PC-3 (cell line): ENCODE results near the gene TTC28. TPM values are rescaled to one million over a fixed set of nuclear protein-coding genes. Genes with fewer than 3 reads are reported as not detected.

Experiments used
- ATAC-seq: fragments of 200-7000 bp; cut with Tn5 transposase; 2 replicates; pipeline ENCODE4 v1.9.1; 2020; ENCODE audit warnings: mild to moderate bottlenecking, moderate library complexity
- BruUV-seq: library from RNA; stranded (reverse); fragments of 400-500 nt; replicated peaks from 2 replicates; lab custom pipeline; 2021; lab: Mats Ljungman, UMichigan
- CTCF ChIA-PET: fragments of 300-600 bp; sonication (Branson Sonifier 250); formaldehyde crosslinking; loops from one replicate; lab custom pipeline; 2022; ENCODE audit warnings: antibody characterized with exemption; lab: Charles Lee
- POLR2A ChIA-PET: fragments of 300-600 bp; sonication (Branson Sonifier 250); formaldehyde crosslinking; loops from one replicate; lab custom pipeline; 2022; ENCODE audit warnings: antibody characterized with exemption; ENCODE audit not compliant: unreplicated experiment; lab: Charles Lee
- DNase-seq: peaks from one replicate; pipeline ENCODE4 v3.0.0-alpha.2; 2015
- H2AFZ ChIP-seq: fragments of 300-600 bp; sonication (generic); 2 replicates; pipeline ENCODE4 v1.6.0; 2016; ENCODE audit warnings: antibody characterized with exemption, low read length
- H3F3A ChIP-seq: fragments of 300-600 bp; sonication (generic); one replicate; pipeline ENCODE4 v1.6.0; 2017; ENCODE audit warnings: antibody characterized with exemption, low read length, control low read depth, mild to moderate bottlenecking; ENCODE audit not compliant: unreplicated experiment
- H3K27ac ChIP-seq: fragments of 300-600 bp; sonication (generic); 2 replicates; pipeline ENCODE4 v1.5.1; 2016; ENCODE audit warnings: mild to moderate bottlenecking, low read length
- H3K27me3 ChIP-seq: fragments of 300-600 bp; sonication (generic); 2 replicates; pipeline ENCODE4 v1.6.1; 2016; ENCODE audit warnings: low read length, mixed read lengths
- H3K36me3 ChIP-seq: fragments of 300-600 bp; sonication (generic); 2 replicates; pipeline ENCODE4 v1.6.1; 2016; ENCODE audit warnings: low read depth, mixed run types, low read length, mixed read lengths
- H3K4me1 ChIP-seq: fragments of 300-600 bp; sonication (generic); 2 replicates; pipeline ENCODE4 v1.5.1; 2016; ENCODE audit warnings: low read length; ENCODE audit not compliant: insufficient read depth
- H3K4me2 ChIP-seq: fragments of 300-600 bp; sonication (generic); 2 replicates; pipeline ENCODE4 v1.6.0; 2016; ENCODE audit warnings: low read length
- H3K4me3 ChIP-seq: fragments of 300-600 bp; sonication (generic); 2 replicates; pipeline ENCODE4 v1.5.1; 2016; ENCODE audit warnings: mild to moderate bottlenecking, low read length, mixed read lengths
- H3K79me2 ChIP-seq: fragments of 300-600 bp; sonication (generic); 2 replicates; pipeline ENCODE4 v1.6.1; 2017; ENCODE audit warnings: low read length, mixed read lengths
- H3K9ac ChIP-seq: fragments of 300-600 bp; sonication (generic); 2 replicates; pipeline ENCODE4 v1.6.0; 2016; ENCODE audit warnings: mild to moderate bottlenecking, low read length
- H3K9me2 ChIP-seq: fragments of 300-600 bp; sonication (generic); replicated peaks from 2 replicates; pipeline ENCODE4 v1.6.1; 2016; ENCODE audit warnings: mixed run types, low read length, mixed read lengths
- H3K9me3 ChIP-seq: fragments of 300-600 bp; sonication (generic); 2 replicates; pipeline ENCODE4 v1.6.1; 2016; ENCODE audit warnings: low read length, mixed read lengths
- H4K20me1 ChIP-seq: fragments of 300-600 bp; sonication (generic); 2 replicates; pipeline ENCODE4 v1.6.1; 2016; ENCODE audit warnings: low read length, mixed read lengths
- CTCF ChIP-seq: fragments of 300-600 bp; sonication (generic); conservative IDR thresholded peaks from 2 replicates; pipeline ENCODE4 v1.5.1; 2017; ENCODE audit warnings: antibody characterized with exemption, low read depth, mild to moderate bottlenecking, low read length
- EZH2 ChIP-seq: fragments of 300-600 bp; sonication (generic); IDR thresholded peaks from one replicate; pipeline ENCODE4 v1.6.1; 2017; ENCODE audit warnings: antibody characterized with exemption, mild to moderate bottlenecking, low read length; ENCODE audit not compliant: unreplicated experiment
- EZH2phosphoT487 ChIP-seq: fragments of 300-600 bp; sonication (generic); IDR thresholded peaks from 2 replicates; pipeline ENCODE4 v1.6.1; 2018; ENCODE audit warnings: mild to moderate bottlenecking, antibody characterized with exemption, low read length, borderline replicate concordance
- intact Hi-C: fragments of 100-400 bp; cut with micrococcal nuclease; formaldehyde crosslinking; loops from 2 replicates; pipeline ENCODE4 v1.9.0; 2023
- total RNA-seq: library from RNA; depleted of rRNA; stranded (reverse); fragments of >200 nt; gene quantifications from 2 replicates; pipeline ENCODE4 v1.2.3, GENCODE V29; 2014

TTC28 gene
- total RNA-seq, 1 experiment from 2014 or later: 6.3 TPM

DNA sequence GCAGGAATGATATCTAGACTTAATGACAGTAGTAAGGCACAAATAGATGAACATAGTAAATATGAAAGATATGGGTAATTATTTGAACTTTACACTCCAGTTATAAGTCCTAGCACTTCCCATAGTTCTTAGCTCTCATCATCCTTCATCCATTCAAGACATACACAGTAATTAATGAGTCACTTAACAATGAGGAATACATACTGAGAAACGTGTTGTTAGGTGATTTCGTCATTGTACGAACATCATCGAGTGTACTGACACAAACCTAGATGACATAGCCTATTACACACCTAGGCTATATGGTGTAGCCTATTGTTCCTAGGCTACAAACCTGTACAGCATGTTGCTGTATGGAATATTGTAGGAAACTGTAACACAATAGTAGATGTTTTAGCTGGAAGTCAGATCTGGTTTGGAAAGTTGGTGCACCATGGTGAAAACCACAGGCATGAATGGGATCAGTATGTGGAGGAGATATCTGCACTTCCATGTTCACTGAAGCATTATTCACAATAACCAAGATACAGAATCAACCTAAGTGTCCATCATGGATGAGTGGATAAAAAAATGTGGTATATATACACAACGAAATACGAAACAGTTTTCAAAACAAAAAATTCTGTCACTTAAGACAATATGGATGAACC lies 530.7 kb downstream of the TTC28 start:
- POLR2A ChIA-PET: no interaction called here
- intact Hi-C loops: no loop called here
- no peak for ATAC-seq

DNA sequence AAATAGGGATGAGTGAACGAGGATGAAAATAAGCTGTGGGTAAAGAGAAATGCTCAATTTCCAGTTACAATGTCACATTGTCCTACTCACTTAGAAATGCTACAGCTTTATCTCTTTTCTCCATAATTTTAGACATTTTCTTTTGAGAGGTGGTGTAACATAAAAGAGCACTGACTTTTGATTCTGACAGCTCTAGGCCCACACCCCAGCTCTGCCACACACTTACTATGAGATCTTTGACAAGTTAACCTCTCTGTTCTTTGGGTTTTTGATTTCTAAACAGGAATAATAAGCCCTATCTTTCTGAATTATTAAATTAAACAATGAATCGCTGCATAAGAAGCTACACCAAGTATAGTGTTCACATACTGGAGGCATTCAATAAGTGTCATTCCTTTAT lies 532.2 kb downstream of the TTC28 start:
- no peaks in the 10 kb centered on the region for H3K36me3 ChIP-seq
- H3K4me2 ChIP-seq: no peak overlapping the region
- no peaks in the 10 kb centered on the region for H3F3A ChIP-seq
- no peaks in the 10 kb centered on the region for H4K20me1 ChIP-seq
- H2AFZ ChIP-seq: no peak overlapping the region
- ATAC-seq (no peak), DNase-seq (no peak)
- no peaks in the 10 kb centered on the region for H3K27me3 ChIP-seq
- H3K9me2 ChIP-seq: no peaks in the 10 kb centered on the region
- BruUV-seq: no TSS peak
- no peaks in the 10 kb centered on the region for H3K4me1 ChIP-seq
- no peak overlapping the region for H3K27ac ChIP-seq
- no peaks in the 10 kb centered on the region for H3K9me3 ChIP-seq
- H3K4me3 ChIP-seq: no peak overlapping the region
- ChIA-PET CTCF (no interaction called here), POLR2A (no interaction called here)
- intact Hi-C loops: no loop called here
- H3K79me2 ChIP-seq: no peaks in the 10 kb centered on the region
- H3K9ac ChIP-seq: no peak overlapping the region
- TF ChIP-seq EZH2phosphoT487: no peak
- no peak for TF ChIP-seq EZH2
- no peak for TF ChIP-seq CTCF

More for the DNA sequence above, 530.7 kb downstream of the TTC28 start:
- no peaks in the 10 kb centered on the region for H3F3A ChIP-seq
- CTCF ChIA-PET: no interaction called here
- H3K4me2 ChIP-seq: no peak overlapping the region
- H3K36me3 ChIP-seq: no peaks in the 10 kb centered on the region
- no peaks in the 10 kb centered on the region for H3K9me2 ChIP-seq
- H3K79me2 ChIP-seq: no peaks in the 10 kb centered on the region
- no peaks in the 10 kb centered on the region for H3K27me3 ChIP-seq
- no peak for DNase-seq
- H2AFZ ChIP-seq: no peak overlapping the region
- H3K4me3 ChIP-seq: no peak overlapping the region
- H3K4me1 ChIP-seq: no peaks in the 10 kb centered on the region
- BruUV-seq: no TSS peak
- no peaks in the 10 kb centered on the region for H3K9me3 ChIP-seq
- TF ChIP-seq CTCF (no peak), EZH2 (no peak), EZH2phosphoT487 (no peak)
- H3K9ac ChIP-seq: no peak overlapping the region
- H4K20me1 ChIP-seq: no peaks in the 10 kb centered on the region
- no peak overlapping the region for H3K27ac ChIP-seq

DNA sequence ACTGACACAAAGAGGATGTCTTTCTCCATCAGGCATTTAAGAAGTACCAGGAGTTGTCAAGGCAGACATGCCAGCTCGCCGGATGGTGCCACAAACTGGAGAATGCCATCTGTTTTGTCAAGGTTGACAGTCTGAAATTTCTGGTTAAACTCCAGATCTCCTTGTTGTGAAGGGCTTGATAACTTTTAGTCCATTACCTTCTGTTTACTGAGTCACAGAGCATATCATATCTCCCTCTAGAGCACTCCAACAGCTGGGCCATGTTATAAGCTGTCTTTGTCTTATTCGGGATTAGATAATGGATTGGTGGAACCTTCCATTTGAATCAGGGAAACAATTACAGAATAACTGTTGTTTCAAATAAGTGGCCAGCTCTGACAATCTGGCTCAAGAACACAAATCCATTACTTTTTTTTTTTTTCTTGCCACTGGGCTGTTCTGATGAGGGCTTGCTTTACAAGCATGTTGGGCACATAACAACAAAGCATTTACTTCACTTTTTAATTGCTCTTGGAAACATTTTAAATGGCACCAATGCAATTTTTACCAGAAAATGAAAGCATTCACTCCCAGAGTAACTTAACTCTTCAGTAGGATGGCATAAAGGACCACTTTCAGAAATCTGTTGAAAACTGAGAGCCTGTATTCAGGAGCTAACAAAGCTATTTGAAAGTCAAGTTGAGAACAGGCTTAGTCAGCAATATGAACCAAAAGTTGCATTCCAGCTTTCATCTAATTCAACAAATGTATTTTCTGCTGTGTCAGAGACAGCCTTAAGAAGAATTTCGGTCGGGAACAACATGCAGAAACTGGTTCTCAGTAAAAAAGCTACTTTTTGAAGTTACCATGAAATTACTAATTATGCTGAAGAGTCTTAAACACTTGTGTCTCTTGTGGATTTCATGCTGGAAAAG lies 533.0 kb downstream of the TTC28 start:
- Histone ChIP-seq H3K4me2 (no peak overlapping the region), H3K79me2 (no peaks in the 10 kb centered on the region), H3K9me2 (no peaks in the 10 kb centered on the region), H3K4me3 (no peak overlapping the region), H2AFZ (no peak overlapping the region), H3K4me1 (0 out of 2 replicates have a peak, but pooled peaks cover 5% of the 10 kb centered on the region), H4K20me1 (no peaks in the 10 kb centered on the region), H3K36me3 (no peaks in the 10 kb centered on the region), H3F3A (no peaks in the 10 kb centered on the region), H3K27me3 (no peaks in the 10 kb centered on the region), H3K27ac (no peak overlapping the region), H3K9me3 (no peaks in the 10 kb centered on the region), H3K9ac (no peak overlapping the region)
- intact Hi-C loops: no loop called here
- no peak for ATAC-seq
- no TSS peak for BruUV-seq
- no peak for DNase-seq
- CTCF ChIA-PET: no interaction called here
- TF ChIP-seq EZH2phosphoT487 (no peak), EZH2 (no peak), CTCF (no peak)
- POLR2A ChIA-PET: no interaction called here
